HepG2 (cell line): Measurements from ENCODE around the gene HLA-DQB2.
"Not testable (repeated sequence)": the region's sequence is repeated elsewhere in the genome, so short reads cannot be mapped to it uniquely, and the experiment has no call there.

Experiments used
- CTCF ChIP-seq: sonication (generic); formaldehyde crosslinking; IDR thresholded peaks from 2 replicates; pipeline ENCODE4 v1.5.0; 2020; ENCODE audit warnings: mild to moderate bottlenecking, missing genetic modification reagents, moderate library complexity
- FOXK2 ChIP-seq: fragments of 450-650 bp; IDR thresholded peaks from 2 replicates; pipeline ENCODE4 v1.6.1; 2016
- HOXA7 ChIP-seq: sonication (generic); formaldehyde crosslinking; IDR thresholded peaks from 2 replicates; pipeline ENCODE4 v1.8.1; 2022; ENCODE audit warnings: mild to moderate bottlenecking, missing genetic modification reagents, moderate library complexity
- POLR2AphosphoS5 ChIP-seq: IDR thresholded peaks from 2 replicates; pipeline ENCODE4 v1.6.1; 2012; ENCODE audit warnings: low read depth, low read length
- ZNF510 ChIP-seq: sonication (generic); formaldehyde crosslinking; IDR thresholded peaks from 2 replicates; pipeline ENCODE4 v1.4.0; 2020; ENCODE audit warnings: low read depth, mild to moderate bottlenecking, missing genetic modification reagents
- ZNF616 ChIP-seq: sonication (generic); formaldehyde crosslinking; IDR thresholded peaks from 2 replicates; pipeline ENCODE4 v1.5.0; 2020; ENCODE audit warnings: low read depth, mild to moderate bottlenecking, missing genetic modification reagents
- ZNF709 ChIP-seq: sonication (generic); formaldehyde crosslinking; IDR thresholded peaks from 2 replicates; pipeline ENCODE4 v1.5.0; 2020; ENCODE audit warnings: mild to moderate bottlenecking, missing genetic modification reagents
- TF ChIP-seq, protein P1 (sequence below): sonication (generic); formaldehyde crosslinking; IDR thresholded peaks from 2 replicates; pipeline ENCODE4 v1.4.0; 2020; ENCODE audit warnings: mild to moderate bottlenecking, missing genetic modification reagents

DNA sequence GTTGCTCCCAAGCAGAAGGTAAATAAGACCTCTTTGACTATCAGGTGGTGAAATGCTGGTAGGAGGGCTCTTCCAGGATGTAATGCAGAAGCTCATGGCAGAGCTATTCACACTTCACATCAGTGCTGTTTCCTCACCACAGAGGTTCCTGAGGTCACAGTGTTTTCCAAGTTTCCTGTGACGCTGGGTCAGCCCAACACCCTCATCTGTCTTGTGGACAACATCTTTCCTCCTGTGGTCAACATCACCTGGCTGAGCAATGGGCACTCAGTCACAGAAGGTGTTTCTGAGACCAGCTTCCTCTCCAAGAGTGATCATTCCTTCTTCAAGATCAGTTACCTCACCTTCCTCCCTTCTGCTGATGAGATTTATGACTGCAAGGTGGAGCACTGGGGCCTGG is 17.7 kb downstream of the HLA-DQB2 start:
- TF ChIP-seq ZNF709 (CRISPR knock-in tag); ZNF616 (CRISPR knock-in tag); FOXK2; POLR2AphosphoS5; CTCF; HOXA7; ZNF510 (CRISPR knock-in tag): not testable (repeated sequence)
- TF ChIP-seq, protein P1, sequence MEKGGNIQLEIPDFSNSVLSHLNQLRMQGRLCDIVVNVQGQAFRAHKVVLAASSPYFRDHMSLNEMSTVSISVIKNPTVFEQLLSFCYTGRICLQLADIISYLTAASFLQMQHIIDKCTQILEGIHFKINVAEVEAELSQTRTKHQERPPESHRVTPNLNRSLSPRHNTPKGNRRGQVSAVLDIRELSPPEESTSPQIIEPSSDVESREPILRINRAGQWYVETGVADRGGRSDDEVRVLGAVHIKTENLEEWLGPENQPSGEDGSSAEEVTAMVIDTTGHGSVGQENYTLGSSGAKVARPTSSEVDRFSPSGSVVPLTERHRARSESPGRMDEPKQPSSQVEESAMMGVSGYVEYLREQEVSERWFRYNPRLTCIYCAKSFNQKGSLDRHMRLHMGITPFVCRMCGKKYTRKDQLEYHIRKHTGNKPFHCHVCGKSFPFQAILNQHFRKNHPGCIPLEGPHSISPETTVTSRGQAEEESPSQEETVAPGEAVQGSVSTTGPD: not testable (repeated sequence)
